Fibroblast of lung (primary cell): ENCODE measurements around the gene CCDC57.
"Not testable (repeated sequence)": the region's sequence is repeated elsewhere in the genome, so short reads cannot be mapped to it uniquely, and the experiment has no call there.

Source experiments
- CTCF ChIP-seq, 2 donors: IDR thresholded peaks in 1 of 2; conservative IDR thresholded peaks in 1 of 2; 1 replicate in 1 of 2; 2 replicates in 1 of 2; pipeline ENCODE4 v1.5.1; 2011 to 2012; ENCODE audit warnings: low read length in 2 of 2, control low read depth in 1 of 2, inconsistent platforms in 1 of 2, low read depth in 1 of 2, mild to moderate bottlenecking in 1 of 2
- EZH2 ChIP-seq: IDR thresholded peaks from 2 replicates; pipeline ENCODE4 v1.5.1; 2012; ENCODE audit warnings: low read length, control low read depth, mild to moderate bottlenecking; ENCODE audit errors: missing control alignments

- not testable (repeated sequence) for TF ChIP-seq EZH2; CTCF (conservative IDR thresholded peaks at IDR 0.05 in 1 of 2, IDR thresholded peaks at IDR 0.05 in 1 of 2; ENCODE audit: low read depth in 1 of 2, low read length in 2 of 2)
Measured at GRCh38 chr17:82259972-82260961, 47.6 kb upstream of the CCDC57 start.
